Activated CD4-positive, alpha-beta T cell treated with anti-CD3 and anti-CD28 coated beads for 48 hours (primary cell): ENCODE data around the gene CAP1.
"Not testable (repeated sequence)": the region's sequence is repeated elsewhere in the genome, so short reads cannot be mapped to it uniquely, and the experiment has no call there.

Experiments used
- DNase-seq: peaks from one replicate; pipeline ENCODE4 v3.0.0-alpha.2; 2020

The CAP1 gene

DNA sequence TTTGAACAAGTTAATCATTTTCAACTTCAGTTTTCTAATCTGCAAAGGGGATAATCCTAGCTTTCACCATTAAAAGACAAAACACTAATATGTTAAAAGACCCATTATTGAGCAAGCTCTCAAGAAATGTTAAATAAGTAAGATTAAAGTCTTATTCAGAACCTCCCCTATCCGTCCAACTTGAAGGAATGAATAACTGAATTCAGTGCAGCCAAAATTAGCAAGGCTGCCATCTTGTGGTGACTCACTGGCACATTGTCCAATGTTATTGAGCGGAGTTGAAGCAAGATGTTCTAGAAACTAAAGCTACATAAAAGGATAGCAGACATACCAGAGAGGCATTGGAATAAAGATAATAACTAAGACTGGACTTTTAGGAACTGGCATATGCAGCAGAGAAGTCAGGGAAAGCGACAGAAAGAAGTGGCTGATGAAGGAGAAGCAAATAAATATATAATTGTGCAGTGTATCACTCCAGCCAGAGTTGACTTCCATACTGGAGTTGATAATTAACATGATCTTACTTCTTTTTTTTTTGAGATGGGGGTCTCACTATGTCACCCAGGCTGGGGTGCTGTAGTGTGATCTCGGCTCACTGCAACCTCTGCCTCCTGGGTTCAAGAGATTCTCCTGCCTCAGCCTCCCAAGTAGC is 8.2 kb upstream of the CAP1 start:
- peak; percentile 55 for DNase-seq

DNA sequence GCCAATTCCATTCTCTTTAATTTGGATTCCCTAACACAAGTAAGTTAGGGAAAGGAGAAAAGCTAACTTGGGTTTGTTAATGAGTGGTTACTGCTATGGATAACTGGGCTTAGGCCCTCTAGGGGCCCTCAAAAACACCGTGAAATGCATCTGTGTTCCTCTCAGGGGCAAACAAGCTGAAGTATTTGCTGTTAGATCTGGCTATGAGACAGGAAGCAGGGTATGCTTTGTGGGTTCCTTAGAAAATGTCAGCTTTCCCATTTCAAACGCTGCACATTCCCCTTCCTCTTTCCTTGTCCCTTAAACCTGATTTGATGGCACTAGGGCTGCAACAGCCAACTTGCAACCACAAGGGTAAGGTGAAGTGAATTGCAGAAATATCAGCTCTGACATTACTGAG is 5.7 kb upstream of the CAP1 start:
- no peak for DNase-seq

DNA sequence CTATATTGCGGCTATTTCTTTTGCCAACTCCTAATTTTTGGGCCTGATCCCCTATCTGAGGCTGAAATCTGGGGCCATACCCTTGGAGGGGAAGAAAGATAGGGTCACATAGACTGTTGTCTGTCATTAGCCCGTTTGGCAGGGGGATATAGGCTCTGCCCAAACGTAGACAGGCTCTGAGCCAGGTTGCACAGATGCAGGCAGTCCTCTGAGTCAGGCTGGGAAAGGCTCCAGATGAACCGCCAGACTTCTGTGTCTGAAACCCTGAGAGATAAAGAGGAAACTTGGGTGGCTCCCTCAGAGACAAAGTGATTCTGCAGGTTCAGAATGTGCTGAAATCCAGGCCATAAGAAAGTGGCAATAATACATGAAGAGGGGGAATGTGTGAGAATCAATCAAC is 4.0 kb upstream of the CAP1 start:
- no peak for DNase-seq

DNA sequence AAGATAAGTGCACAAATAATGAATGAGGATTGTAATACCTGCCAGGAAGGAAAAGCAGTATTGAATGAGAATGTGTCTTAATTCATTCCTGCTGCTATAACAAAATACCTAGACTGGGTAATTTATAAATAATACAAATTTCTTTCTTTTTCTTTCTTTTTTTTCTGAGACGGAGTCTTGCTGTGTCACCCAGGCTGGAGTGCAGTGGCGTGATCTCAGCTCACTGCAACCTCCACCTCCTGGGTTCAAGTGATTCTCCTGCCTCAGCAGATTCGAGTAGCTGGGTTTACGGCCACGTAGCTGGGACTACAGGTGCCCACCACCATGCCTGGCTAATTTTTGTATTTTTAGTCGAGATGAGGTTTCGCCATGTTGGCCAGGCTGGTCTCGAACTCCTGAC is 3.3 kb upstream of the CAP1 start:
- DNase-seq = not testable (repeated sequence)

DNA sequence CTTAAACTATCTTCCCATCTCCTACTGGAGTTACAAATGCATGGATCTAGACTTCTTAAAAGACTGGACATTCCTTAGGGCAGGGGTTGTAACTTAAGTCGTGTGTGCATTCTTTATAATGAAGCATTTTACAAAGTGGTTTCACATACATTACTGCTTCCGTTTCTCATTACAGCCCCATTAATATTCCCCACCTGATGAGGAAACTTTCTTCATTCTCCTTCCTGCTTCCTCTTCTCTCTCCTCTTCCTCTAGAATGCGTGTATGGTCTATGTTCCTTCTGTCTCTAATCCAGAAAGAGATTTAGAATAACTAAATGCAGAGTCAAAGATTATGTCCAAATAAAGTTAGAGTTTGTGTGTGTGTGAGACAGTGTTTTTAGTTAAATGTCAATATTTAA is 1.8 kb upstream of the CAP1 start:
- no peak for DNase-seq

DNA sequence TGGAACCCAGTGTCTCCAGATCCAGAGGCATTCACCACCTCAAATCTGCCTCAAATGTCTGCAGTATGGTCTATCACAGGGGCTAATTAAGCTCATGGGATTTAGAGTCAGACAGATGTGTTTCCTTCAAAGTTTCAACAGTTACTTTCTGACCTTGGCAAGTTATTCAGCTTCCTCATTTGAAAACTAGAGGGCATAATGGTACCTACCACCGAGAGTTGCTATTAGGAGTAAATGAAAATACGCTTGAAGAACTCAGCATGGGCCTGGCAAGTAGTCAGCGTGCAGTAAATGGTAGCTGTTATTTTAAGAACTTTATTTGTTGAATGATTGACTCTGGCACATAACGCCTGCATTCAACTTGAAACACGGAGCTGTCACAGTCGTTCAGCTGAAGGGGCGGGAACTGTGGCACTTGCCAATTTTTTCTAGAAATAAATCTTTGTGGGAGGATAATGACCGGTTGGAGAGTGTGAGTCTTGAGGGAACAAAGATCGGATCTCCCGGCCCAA is 1.2 kb upstream of the CAP1 start:
- no peak for DNase-seq

DNA sequence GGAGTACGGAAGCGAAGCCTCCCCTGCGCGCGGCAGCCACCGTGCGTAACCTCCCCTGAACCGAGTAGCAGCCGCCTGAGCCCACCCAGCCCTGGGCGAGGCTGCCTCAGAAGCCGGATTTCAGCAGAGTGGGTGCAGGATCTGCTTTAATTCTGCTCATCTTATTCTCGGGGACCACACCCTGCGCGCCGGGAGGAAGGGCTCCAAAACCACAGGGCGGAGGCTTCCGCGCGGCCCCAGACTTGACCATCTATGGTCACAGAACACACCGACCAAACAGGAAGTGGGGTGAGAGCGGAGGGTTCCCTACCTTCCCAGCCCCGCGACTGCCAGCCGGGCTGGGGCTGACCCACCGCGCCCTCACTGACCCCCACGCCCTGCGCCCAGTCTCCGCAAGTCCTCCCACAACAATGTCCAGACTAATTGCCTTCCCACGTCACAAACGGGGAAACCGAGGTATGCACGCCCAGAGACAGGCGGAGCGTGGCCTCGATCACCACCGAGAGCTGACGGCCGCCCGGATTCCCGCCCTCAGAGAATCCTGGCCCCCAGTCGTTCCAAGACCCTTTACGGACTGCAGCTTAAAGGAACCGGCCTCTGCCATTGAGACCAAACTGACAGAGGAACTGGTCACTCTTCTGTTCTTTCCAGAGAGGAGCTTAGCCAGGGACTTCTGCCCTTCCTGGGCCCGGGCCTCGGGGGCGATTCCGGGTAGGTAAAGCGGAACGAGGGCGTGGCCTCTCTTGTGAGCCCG is 595 bp upstream of the CAP1 start:
- peak; percentile 86 for DNase-seq

DNA sequence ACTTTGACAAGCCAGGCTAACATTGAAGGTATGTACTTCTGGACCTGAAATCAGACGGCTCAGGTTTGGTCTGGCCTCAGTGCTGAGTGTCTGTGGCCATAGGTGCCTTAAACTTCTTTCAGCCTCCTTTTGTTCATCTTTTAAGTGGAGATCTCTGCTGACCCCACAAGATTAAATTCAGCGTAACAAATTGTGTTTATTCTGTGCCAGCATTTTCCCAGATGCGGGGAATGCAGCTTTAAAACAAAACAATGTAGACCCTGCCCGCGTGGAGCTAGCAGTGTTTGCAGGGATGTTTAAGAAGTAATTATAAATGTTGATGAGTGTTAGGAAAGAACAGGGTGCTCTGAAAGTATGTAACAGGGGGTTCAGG is 923 bp downstream of the CAP1 start:
- no peak for DNase-seq

DNA sequence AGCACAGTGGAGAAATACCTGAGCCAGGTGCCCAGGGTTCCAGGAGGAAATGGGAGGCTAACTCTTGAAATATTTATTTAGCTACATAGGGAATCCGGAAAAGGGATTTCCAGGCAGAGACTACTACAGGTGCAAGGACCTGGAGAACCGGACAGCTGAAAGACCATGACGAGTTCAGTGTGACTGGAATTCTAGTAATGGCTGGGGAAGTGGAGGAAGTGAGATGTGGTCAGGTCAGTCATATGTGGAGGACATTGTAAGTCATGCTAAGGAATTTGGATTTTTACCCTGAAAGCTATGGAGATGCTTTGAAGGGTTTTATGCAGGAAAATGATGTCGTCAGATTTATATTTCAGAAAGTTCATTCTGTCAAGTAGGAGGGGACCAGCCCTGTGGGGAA is 1.8 kb downstream of the CAP1 start:
- DNase-seq = no peak

DNA sequence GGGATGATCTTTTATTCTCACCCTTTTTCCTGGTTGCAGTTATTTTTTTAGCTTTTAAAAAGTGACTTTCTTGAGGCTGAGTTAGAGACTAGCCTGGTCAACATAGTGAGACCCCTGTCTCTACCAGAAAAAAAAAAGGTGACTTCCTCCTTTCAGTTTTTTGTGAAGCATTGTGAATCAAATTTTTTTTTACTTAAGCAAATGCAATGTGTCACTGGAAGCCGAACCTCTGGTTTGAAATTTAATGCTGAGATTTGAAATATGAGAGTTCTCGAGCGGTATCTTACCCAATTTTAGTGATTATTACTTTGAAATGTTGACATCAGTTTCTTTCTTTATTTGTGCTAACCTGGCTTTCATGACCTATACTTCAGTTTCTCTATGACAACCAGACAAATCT is 3.6 kb downstream of the CAP1 start:
- DNase-seq = no peak

DNA sequence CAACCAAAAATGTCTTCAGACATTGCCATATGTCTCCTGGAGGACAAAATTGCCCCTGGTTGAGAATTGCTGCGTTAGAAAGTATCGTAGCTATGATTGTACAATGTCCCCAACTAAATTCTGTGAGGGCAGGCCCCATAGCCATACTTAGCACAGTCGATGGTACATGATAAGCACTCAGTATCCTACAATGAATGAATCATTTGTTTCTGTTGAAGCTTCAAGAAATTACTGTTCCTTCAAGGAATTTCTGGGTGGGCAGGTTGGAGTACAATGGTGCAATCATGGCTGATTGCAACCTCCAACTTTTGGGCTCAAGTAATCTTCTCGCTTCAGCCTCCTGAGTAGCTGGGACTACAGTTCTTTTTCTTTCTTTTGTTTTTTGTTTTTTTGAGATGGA is 4.7 kb downstream of the CAP1 start:
- DNase-seq = no peak

DNA sequence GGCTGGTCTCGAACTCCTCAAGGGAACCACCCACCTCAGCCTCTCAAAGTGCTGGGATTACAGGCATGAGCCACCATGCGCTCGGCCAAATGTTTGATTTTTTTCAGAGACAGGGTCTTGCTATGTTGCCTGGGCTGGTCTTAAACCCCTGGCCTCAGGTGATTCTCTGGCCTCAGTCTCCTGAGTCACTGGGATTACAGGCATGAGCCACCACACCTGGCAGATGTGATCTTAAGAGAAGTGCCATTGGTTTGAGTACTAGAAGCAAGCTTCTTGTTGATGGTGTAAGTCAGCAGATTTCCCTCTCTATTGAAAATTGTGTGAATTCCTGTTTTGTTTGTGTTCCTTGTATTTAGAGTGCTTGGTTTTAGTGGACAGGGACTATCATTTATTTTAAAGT is 5.2 kb downstream of the CAP1 start:
- no peak for DNase-seq

DNA sequence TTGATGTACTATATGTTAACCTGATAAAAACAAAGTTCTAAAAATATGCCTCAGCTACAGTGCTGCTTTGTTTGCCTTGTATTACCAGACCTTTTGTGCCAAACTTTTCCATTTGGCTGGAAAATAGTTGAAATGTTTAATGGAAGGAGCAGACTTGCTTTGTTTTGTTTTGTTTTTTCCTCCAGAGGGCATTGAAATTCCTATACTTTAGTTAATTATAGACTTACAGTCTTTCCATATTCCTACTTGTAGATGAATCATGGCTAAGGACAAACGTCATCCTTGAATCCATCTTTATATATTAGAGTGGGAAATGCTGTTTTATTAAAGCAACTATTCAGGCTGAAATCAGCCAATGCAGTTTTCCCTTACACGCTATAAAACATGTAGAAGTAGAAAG is 6.7 kb downstream of the CAP1 start:
- DNase-seq = no peak

DNA sequence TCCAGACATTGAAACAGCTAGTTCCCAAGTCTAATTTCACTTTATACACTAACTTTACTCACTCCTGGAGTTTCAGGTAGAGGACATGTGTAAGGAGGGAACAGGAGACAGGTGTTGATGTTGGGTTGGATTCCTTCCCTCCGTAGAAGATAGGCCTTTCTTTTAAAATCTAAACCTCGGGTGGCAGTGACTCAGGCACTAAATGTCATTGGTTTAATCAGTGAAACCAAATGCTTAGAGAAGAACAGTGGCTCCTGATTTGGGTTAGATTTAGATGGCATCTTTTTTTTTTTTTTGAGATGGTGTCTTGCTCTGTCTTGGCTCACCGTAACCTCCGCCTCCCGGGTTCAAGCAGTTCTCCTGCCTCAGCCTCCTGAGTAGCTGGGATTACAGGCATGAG is 7.2 kb downstream of the CAP1 start:
- DNase-seq = no peak

DNA sequence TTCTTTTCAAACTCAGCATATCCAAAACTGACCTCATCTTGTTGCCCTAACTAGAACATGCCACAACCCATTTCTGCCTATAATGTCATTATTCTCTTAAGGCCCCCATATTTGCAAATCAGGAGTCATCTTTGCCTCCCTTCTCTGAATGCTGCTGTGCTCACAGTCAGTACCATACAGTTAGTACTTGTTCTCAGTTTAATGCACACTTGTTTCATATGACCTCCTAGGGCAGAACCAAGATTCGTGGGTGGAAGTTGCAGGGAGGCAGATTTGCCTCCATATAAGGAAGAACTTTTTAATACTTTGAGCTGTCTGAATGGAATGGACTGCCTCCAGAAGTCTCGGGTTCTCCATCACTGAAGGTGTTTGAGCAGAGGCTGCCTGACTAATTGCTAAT is 9.2 kb downstream of the CAP1 start:
- DNase-seq = peak; percentile 44

DNA sequence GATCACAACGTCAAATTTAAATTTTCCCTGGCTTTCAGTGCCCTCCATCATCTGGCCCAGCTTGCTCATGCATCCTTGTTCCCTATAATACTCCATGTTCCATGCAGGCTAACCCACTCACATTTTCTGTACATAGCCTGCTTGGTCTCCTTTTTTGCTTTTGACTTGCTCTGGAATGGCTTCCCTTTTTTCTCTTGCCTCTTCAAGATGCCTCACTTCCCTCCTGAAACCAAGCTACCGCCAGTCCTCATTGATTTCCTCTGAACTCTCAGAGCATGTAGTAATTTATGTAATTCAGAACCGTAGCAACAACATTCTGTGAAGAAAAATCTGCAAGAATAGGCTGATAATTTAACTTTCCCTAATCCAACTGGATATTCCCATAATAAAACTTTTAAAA is 10.3 kb downstream of the CAP1 start:
- no peak for DNase-seq

DNA sequence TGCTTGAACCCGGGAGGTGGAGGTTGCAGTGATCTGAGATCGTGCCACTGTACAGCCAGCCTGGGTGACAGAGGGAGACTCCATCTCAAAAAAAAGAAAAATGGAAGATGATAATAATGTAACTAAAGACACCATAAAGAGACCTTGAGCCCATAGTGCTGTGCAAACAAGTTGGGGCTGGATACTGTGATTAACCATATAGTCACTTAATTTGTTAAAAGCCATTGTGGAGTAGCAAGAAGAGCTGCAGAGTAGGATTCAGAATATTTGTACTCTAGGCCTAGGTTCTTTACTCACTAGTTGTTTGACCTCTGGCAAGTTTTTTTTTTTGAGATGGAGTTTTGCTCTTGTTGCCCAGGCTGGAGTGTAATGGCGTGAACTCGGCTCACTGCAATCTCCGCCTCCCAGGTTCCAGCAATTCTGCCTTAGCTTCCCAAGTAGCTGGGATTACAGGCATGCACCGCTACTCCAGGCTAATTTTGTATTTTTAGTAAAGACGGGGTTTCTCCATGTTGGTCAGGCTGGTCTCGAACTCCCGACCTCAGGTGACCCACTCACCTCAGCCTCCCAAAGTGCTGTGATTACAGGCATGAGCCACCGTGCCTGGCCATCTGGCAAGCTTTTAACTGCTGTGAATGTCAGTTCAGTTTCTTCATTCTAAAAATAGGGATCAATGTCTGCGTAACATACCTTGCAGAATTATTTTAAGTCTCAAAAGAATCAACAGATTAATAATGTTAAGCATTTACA is 12.8 kb downstream of the CAP1 start:
- no peak for DNase-seq

DNA sequence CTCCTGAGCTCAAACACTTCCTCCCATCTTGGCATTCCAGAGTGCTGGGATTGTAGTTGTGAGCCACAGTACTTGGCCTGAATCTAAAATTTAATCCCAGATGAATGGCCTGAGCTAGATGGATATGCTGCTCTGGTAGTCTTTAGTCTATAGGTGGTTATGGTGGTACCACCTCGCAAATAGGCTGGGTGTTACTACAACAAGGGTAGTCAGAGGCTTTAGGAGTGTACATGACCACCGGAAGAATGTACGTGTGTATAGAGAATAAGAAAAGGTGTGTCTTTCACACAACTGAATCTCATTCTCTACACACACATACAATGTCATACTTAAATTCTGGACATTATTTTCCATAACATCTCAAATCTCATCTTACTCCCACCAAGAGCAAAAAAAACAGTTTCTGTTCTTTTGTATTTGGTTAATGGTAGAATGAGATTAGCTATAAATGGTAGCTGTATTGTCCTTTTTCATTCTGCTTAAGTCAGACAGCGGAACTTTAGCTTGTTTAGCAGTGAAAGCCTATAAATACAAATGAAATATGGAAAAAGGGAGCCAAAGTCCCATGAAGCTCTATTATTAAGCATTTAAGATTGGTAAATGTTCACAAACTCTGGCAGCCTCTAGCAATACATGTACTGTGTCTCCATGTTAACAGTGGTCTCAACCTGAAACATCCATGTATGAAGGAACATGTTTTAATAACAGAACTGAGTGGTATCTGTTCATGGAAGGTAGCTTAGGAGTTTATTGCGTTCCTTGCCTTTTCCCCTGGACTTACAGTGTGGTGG is 16.2 kb downstream of the CAP1 start:
- no peak for DNase-seq

DNA sequence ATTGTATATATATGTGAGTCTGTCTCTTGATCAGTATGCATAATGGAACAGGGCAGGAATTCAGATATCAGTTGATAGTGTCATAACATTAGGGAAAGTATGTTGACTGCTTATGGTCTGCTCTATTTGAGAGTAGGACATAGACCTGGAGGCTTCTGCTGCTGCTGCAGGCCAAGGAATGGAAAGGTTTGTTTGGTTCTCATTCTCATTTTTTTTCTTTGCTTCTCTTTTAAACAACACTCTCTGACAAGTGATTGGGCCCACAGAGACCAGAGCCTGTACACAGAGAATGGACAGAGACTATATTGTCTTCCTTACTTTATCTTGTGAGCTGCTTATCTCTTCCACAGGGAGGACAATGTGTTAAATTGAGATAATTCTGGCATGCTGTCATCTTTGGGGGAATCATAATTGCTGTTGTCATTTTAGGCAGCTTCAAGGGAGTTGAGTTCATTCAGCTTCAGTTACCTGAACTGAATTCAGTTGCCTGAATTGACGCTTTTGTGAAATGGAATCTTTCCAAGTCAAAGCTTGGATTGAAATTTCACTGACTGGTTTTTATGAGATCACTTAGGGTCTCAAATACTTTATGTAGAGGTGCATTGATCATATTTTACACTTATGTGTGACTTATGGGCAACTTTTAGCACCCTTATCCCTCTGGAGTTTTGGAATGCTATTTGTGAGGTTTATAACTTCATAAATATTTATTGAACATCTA is 16.9 kb downstream of the CAP1 start:
- DNase-seq = no peak

DNA sequence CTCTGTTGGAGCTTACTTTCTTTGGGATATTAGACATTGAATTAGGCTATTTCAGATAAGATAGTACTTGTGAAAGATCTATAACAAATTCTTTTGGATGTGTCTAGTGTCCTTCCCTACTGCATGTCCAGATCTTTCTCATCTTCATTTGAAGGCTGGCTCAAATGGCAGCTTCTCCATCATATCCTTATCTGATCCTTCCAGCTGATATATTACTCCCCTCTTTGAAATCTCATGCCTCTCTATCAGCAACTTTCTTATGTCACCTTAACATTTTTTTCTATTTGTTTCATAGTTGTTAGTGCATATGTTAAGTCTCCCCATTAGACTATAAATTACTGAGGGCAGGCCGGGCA is 17.5 kb downstream of the CAP1 start:
- no peak for DNase-seq

DNA sequence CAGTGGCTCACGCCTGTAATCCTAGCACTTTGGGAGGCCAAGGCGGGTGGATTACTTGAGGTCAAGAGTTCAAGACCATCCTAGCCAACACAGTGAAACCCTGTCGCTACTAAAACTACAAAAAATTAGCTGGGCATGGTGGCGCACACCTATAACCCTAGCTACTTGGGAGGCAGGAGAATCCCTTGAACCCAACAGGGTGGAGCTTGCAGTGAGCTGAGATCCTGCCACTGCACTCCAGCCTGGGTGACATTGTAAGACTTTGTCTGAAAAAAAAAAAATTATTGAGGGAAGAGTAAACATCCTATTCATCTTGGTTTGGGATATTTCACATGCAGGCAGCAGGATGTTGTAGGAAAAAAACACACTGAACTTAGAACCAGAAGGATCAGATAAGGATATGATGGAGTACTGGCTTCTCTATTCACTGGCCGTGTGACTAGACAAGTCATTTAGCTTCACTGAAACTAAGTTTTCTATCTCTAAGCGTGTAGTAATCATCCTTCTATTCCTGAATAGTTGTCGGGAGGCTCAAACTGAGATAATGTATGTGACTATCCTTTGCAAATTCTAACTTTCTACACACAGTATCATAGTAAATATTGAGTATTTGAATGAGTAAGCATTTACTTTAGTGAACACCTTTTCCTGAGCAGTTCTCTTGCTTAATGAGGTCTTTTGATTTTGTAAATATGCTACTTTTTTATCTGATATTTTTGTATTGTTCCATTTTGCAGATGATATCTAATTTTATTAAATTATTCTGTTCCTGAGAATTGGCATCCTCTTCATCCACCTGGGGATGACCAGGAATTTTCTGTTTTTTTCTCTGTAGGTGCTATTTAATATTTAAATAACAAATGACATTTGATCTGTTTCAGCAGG is 18.2 kb downstream of the CAP1 start:
- no peak for DNase-seq
